Endothelial cell of umbilical vein (primary cell): Measurements from ENCODE around the gene LOXL3. TPM values are rescaled to one million over a fixed set of nuclear protein-coding genes. Genes with fewer than 3 reads are reported as not detected.

Experiments
- BruUV-seq: library from RNA; stranded (reverse); fragments of 400-500 nt; replicated peaks from 2 replicates; lab custom pipeline; 2021; lab: Mats Ljungman, UMichigan
- CTCF ChIA-PET: fragments of 300-600, 350-600 bp; sonication (Branson Sonifier 250); formaldehyde crosslinking; loops from one replicate; lab custom pipeline; 2021; ENCODE audit warnings: antibody characterized with exemption, inconsistent platforms; lab: Charles Lee
- POLR2A ChIA-PET: fragments of 300-600, 350-600 bp; sonication (Branson Sonifier 250); formaldehyde crosslinking; loops from one replicate; lab custom pipeline; 2021; ENCODE audit warnings: antibody characterized with exemption, inconsistent platforms; lab: Charles Lee
- DNase-seq: peaks from one replicate; pipeline ENCODE4 v3.0.0-alpha.2; 2011; ENCODE audit warnings: low read depth, low spot score
- FAIRE-seq: peaks from 2 replicates; lab custom pipeline; 2011; peaks lifted over from hg19 to GRCh38; lab: Jason Lieb, UNC
- H2AFZ ChIP-seq: 2 replicates; pipeline ENCODE4 v1.6.0; 2012; ENCODE audit warnings: low read depth, low read length, control low read depth, inconsistent platforms
- H3K27ac ChIP-seq: 2 replicates; pipeline ENCODE4 v1.5.1; 2011; ENCODE audit warnings: low read depth, mild to moderate bottlenecking, control low read depth, low read length, moderate library complexity; ENCODE audit not compliant: insufficient read depth
- H3K27me3 ChIP-seq, 2 experiments: 2 replicates each; pipeline versions ENCODE4 v1.6.0 to v1.6.1; 2011; ENCODE audit warnings: low read length in 2 of 2, mixed read lengths in 1 of 2; ENCODE audit not compliant: control insufficient read depth in 2 of 2, insufficient read depth in 2 of 2
- H3K36me3 ChIP-seq, 2 experiments: 2 replicates in 1 of 2; 3 replicates in 1 of 2; pipeline ENCODE4 v1.5.1; 2011; ENCODE audit warnings: low read length in 2 of 2, mild to moderate bottlenecking in 1 of 2, moderate library complexity in 1 of 2; ENCODE audit not compliant: control insufficient read depth in 2 of 2, insufficient read depth in 2 of 2; ENCODE audit errors: extremely low read depth in 1 of 2
- H3K4me1 ChIP-seq: 3 replicates; pipeline ENCODE4 v1.5.1; 2011; ENCODE audit warnings: mild to moderate bottlenecking, low read length; ENCODE audit not compliant: control insufficient read depth, insufficient read depth; ENCODE audit errors: extremely low read depth
- H3K4me2 ChIP-seq: 2 replicates; pipeline ENCODE4 v1.6.1; 2011; ENCODE audit warnings: low read length, control low read depth, mixed read lengths; ENCODE audit not compliant: insufficient read depth
- H3K4me3 ChIP-seq, 3 experiments: fragments of 200-600 bp in 1 of 3; sonication (generic), shearing (Covaris generic) in 1 of 3; replicated peaks in 1 of 3; 2 replicates each; pipeline ENCODE4 v1.5.1; 2011 to 2016; ENCODE audit warnings: control low read depth in 3 of 3, low read length in 3 of 3, mild to moderate bottlenecking in 2 of 3, inconsistent platforms in 1 of 3, low read depth in 1 of 3, moderate library complexity in 1 of 3; ENCODE audit not compliant: insufficient read depth in 1 of 3
- H3K79me2 ChIP-seq: 2 replicates; pipeline ENCODE4 v1.6.0; 2012; ENCODE audit warnings: low read length, inconsistent platforms; ENCODE audit not compliant: control insufficient read depth, insufficient read depth
- H3K9ac ChIP-seq: replicated peaks from 2 replicates; pipeline ENCODE3; 2011; ENCODE audit warnings: low read length, control low read depth; ENCODE audit not compliant: insufficient read depth; ENCODE audit errors: extremely low read depth
- H3K9me1 ChIP-seq: replicated peaks from 3 replicates; pipeline ENCODE4 v1.6.0; 2011; ENCODE audit warnings: mild to moderate bottlenecking, low read length; ENCODE audit not compliant: control insufficient read depth, insufficient read depth; ENCODE audit errors: extremely low read depth
- H3K9me3 ChIP-seq: replicated peaks from 2 replicates; pipeline ENCODE4 v1.5.1; 2012; ENCODE audit warnings: low read length, inconsistent platforms; ENCODE audit not compliant: control insufficient read depth, insufficient read depth
- H4K20me1 ChIP-seq: replicated peaks from 2 replicates; pipeline ENCODE3; 2011; ENCODE audit warnings: mild to moderate bottlenecking, low read length; ENCODE audit not compliant: control insufficient read depth, insufficient read depth; ENCODE audit errors: extremely low read depth
- EZH2 ChIP-seq: IDR thresholded peaks from 2 replicates; pipeline ENCODE4 v1.6.1; 2012; ENCODE audit warnings: borderline replicate concordance, low read depth, mild to moderate bottlenecking, moderate library complexity, low read length, inconsistent platforms; ENCODE audit not compliant: severe bottlenecking
- FOS ChIP-seq: IDR thresholded peaks from 2 replicates; pipeline ENCODE4 v1.6.1; 2011; ENCODE audit warnings: mild to moderate bottlenecking, low read length, moderate library complexity, borderline replicate concordance; ENCODE audit not compliant: insufficient read depth
- GATA2 ChIP-seq: IDR thresholded peaks from 2 replicates; pipeline ENCODE4 v1.7.0; 2011; ENCODE audit warnings: low read depth, mild to moderate bottlenecking, moderate library complexity, mixed read lengths, low read length; ENCODE audit not compliant: insufficient read length, insufficient read depth
- JUN ChIP-seq: IDR thresholded peaks from 2 replicates; pipeline ENCODE4 v1.6.1; 2011; ENCODE audit warnings: borderline replicate concordance, low read depth; ENCODE audit not compliant: insufficient read length, insufficient read depth
- MYC ChIP-seq: IDR thresholded peaks from one replicate; pipeline ENCODE4 v1.6.1; 2011; ENCODE audit warnings: mild to moderate bottlenecking, low read depth, low read length
- POLR2A ChIP-seq: IDR thresholded peaks from 2 replicates; pipeline ENCODE4 v1.6.1; 2012; ENCODE audit warnings: low read depth, mild to moderate bottlenecking, control low read depth, low read length
- POLR2AphosphoS5 ChIP-seq: IDR thresholded peaks from 2 replicates; pipeline ENCODE4 v1.6.1; 2012; ENCODE audit warnings: low read depth, mild to moderate bottlenecking, control low read depth, low read length, moderate library complexity; ENCODE audit not compliant: insufficient read depth
- dilution Hi-C: fragments of 300-500 bp; cut with MboI; formaldehyde crosslinking; loops from one replicate; pipeline ENCODE4 v1.15.0; 2019; ENCODE audit warnings: low sequenced_read_pairs; ENCODE audit not compliant: extremely low pct_ligation_motif_present
- intact Hi-C: fragments of 100-400 bp; cut with micrococcal nuclease; formaldehyde crosslinking; loops from one replicate; pipeline ENCODE4 v1.10.0; 2022
- polyA plus RNA-seq, 4 experiments: library from polyadenylated mRNA; depleted of rRNA in 3 of 4; stranded (reverse) in 3 of 4; unstranded in 1 of 4; fragments of >200 nt; gene quantifications; 2 replicates each; pipeline versions ENCODE4 v1.2.1 to v1.2.3, GENCODE V29; 2011 to 2012; ENCODE audit warnings: missing spikeins in 1 of 4
- total RNA-seq: library from RNA; stranded (reverse); gene quantifications from 2 replicates; pipeline ENCODE4 v1.2.3, GENCODE V29; 2021
- TF ChIP-seq, protein P1 (sequence below), 2 donors: IDR thresholded peaks; 1 replicate in 1 of 2; 2 replicates in 1 of 2; pipeline ENCODE4 v1.5.1; 2011; ENCODE audit warnings: low read length in 2 of 2, mild to moderate bottlenecking in 2 of 2, moderate library complexity in 2 of 2, control low read depth in 1 of 2, inconsistent platforms in 1 of 2, low read depth in 1 of 2; ENCODE audit not compliant: insufficient read depth in 1 of 2; ENCODE audit errors: extremely low read depth in 1 of 2
- TF ChIP-seq, protein P2 (sequence below): IDR thresholded peaks from 2 replicates; pipeline ENCODE4 v1.6.1; 2011; ENCODE audit not compliant: insufficient read depth, insufficient read length

Gene LOXL3
- total and polyA plus RNA-seq, 2 donors (not counting 3 experiments of a cell fraction or from before 2014, with no cell fraction given) = 0.95 to 1.3 TPM

DNA sequence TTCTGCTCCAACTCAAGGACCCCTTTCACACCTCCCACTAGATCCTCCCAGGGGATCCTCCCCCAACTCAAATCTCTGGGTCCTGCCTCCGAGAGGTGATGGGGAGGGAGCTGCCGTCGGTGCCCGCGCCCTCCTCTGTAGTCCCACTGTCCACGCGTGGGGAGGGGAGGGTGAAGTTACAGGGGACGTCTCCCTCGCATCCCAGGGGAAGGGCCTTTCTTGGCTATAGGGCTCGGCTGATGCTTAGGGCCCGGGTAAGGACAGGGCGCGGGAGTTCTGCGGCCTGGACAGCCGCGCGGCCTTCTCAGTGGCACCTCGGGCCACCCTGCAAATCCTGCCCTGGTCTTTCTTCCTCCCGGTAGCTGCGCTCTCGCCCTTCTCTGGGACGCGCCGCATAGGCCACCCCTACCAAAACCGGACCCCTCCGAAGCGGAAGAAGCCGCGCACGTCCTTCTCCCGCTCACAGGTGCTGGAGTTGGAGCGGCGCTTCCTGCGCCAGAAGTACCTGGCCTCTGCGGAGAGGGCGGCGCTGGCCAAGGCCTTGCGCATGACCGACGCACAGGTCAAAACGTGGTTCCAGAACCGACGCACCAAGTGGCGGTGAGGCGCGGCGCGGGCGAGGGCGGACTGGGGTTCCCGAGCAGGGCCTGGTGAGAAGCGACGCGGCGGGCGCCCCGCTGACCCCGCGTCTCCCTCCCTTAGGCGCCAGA lies 38.3 kb downstream of the LOXL3 start:
- Histone ChIP-seq H3K4me2 (no peak overlapping the region), H2AFZ (peak overlapping the region; percentile 69), H3K4me1 (peaks cover 7% of the 10 kb centered on the region), H3K79me2 (no peaks in the 10 kb centered on the region), H3K9me1 (no peaks in the 10 kb centered on the region), H3K9me3 (no peaks in the 10 kb centered on the region), H3K36me3 (no peaks in the 10 kb centered on the region), H3K9ac (no peak overlapping the region), H3K27ac (no peak overlapping the region), H4K20me1 (no peaks in the 10 kb centered on the region), H3K4me3 (no peak overlapping the region), H3K27me3 (peaks cover 86 to 98% of the 10 kb centered on the region in 2 experiments)
- peak; percentile 99 for TF ChIP-seq EZH2
- no peak for TF ChIP-seq MYC
- CTCF ChIA-PET = interaction anchor here (1.4 kb wide), 1 partner anchor 8 kb away, joined by 3 read pairs; no protein-coding TSS in a partner anchor
- BruUV-seq = no TSS peak
- POLR2A ChIA-PET = no interaction called here
- FAIRE-seq = no peak
- intact Hi-C loops = no loop called here
- dilution Hi-C loops = no loop called here
- DNase-seq = no peak

DNA sequence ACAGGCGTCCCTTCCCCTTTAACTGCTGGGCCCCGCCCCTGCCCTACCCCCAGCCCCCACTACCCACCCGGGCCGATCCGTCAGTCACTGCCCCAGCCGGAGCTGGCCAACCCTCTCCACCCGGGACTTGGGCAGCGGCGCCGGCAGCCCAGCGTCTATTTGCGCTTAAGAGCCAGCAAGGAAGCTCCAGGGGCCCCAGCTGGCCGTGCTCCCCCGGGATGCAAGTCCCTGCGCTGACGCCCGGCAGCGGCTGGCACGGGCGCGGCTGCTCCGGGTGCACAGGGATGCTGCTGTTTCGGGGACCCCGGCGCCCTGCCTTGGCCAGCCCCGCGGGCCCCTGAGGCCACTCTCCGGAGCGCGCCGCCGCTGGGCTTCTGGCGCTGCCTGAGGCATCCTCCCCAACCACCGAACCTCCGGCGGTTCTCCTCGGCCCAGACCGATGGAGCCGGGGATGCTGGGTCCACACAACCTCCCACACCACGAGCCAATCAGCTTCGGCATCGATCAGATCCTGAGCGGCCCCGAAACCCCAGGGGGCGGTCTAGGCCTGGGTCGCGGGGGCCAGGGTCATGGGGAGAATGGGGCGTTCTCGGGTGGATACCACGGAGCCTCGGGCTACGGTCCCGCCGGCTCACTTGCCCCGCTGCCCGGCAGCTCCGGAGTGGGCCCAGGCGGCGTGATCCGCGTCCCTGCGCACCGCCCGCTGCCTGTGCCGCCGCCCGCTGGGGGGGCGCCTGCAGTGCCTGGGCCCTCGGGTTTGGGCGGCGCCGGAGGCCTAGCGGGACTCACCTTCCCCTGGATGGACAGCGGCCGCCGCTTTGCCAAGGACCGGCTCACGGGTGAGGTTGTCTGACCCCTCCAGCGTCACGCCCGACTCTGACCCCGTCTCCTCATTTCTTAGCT lies 39.1 kb downstream of the LOXL3 start, which contains the start of gene TLX2:
TLX2 (plus strand) TSS at position 83 of the 903 bp plus-strand sequence; CDS start at position 440, 357 bp downstream.
- H3K27me3 ChIP-seq = peaks cover 87 to 98% of the 10 kb centered on the region in 2 experiments
- no peak within 1 kb of the TSS for H3K4me3 ChIP-seq
- peaks cover 7% of the 10 kb centered on the region for H3K4me1 ChIP-seq
- intact Hi-C loops (no loop called here), dilution Hi-C loops (no loop called here)
- DNase-seq (no peak), FAIRE-seq (no peak)
- BruUV-seq = no TSS peak
- no peak for TF ChIP-seq POLR2A
- TF ChIP-seq JUN = no peak
- no peak for TF ChIP-seq GATA2
- TF ChIP-seq MYC = no peak
- TF ChIP-seq, protein P1, sequence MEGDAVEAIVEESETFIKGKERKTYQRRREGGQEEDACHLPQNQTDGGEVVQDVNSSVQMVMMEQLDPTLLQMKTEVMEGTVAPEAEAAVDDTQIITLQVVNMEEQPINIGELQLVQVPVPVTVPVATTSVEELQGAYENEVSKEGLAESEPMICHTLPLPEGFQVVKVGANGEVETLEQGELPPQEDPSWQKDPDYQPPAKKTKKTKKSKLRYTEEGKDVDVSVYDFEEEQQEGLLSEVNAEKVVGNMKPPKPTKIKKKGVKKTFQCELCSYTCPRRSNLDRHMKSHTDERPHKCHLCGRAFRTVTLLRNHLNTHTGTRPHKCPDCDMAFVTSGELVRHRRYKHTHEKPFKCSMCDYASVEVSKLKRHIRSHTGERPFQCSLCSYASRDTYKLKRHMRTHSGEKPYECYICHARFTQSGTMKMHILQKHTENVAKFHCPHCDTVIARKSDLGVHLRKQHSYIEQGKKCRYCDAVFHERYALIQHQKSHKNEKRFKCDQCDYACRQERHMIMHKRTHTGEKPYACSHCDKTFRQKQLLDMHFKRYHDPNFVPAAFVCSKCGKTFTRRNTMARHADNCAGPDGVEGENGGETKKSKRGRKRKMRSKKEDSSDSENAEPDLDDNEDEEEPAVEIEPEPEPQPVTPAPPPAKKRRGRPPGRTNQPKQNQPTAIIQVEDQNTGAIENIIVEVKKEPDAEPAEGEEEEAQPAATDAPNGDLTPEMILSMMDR (IDR thresholded peaks at IDR 0.05; ENCODE audit: extremely low read depth in 1 of 2, insufficient read depth in 1 of 2, low read depth in 1 of 2, low read length in 2 of 2) = no peak
- TF ChIP-seq POLR2AphosphoS5 = no peak
- TF ChIP-seq, protein P2, sequence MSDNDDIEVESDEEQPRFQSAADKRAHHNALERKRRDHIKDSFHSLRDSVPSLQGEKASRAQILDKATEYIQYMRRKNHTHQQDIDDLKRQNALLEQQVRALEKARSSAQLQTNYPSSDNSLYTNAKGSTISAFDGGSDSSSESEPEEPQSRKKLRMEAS = no peak
- TF ChIP-seq EZH2 = no peak
- TF ChIP-seq FOS = no peak
- H4K20me1 ChIP-seq = no peaks in the 10 kb centered on the region
- H3K9me1 ChIP-seq = no peaks in the 10 kb centered on the region
- no peaks in the 10 kb centered on the region for H3K9me3 ChIP-seq
- ChIA-PET CTCF (interaction anchor here (1.4 kb wide), 1 partner anchor 9 kb away, joined by 3 read pairs; no protein-coding TSS in a partner anchor), POLR2A (interaction anchor here (0.7 kb wide), 3 partner anchors 11 to 452 kb away, joined by 3 to 5 read pairs (median 4); partner anchors contain the start of gene DQX1)
- H3K27ac ChIP-seq = no peak within 1 kb of the TSS
- H3K9ac ChIP-seq = no peak within 1 kb of the TSS
- no peak within 1 kb of the TSS for H3K4me2 ChIP-seq
- H3K36me3 ChIP-seq = no peaks in the 10 kb centered on the region
- H2AFZ ChIP-seq = no peak within 1 kb of the TSS
- H3K79me2 ChIP-seq = no peaks in the 10 kb centered on the region
